Endothelial cell of umbilical vein (primary cell): Measurements from ENCODE around the gene TEX55. TPM values are rescaled to one million over a fixed set of nuclear protein-coding genes. Genes with fewer than 3 reads are reported as not detected.

Source experiments
- BruUV-seq: library from RNA; stranded (reverse); fragments of 400-500 nt; replicated peaks from 2 replicates; lab custom pipeline; 2021; lab: Mats Ljungman, UMichigan
- CTCF ChIA-PET: fragments of 300-600, 350-600 bp; sonication (Branson Sonifier 250); formaldehyde crosslinking; loops from one replicate; lab custom pipeline; 2021; ENCODE audit warnings: antibody characterized with exemption, inconsistent platforms; lab: Charles Lee
- POLR2A ChIA-PET: fragments of 300-600, 350-600 bp; sonication (Branson Sonifier 250); formaldehyde crosslinking; loops from one replicate; lab custom pipeline; 2021; ENCODE audit warnings: antibody characterized with exemption, inconsistent platforms; lab: Charles Lee
- DNase-seq: peaks from one replicate; pipeline ENCODE4 v3.0.0-alpha.2; 2011; ENCODE audit warnings: low read depth, low spot score
- FAIRE-seq: peaks from 2 replicates; lab custom pipeline; 2011; peaks lifted over from hg19 to GRCh38; lab: Jason Lieb, UNC
- H2AFZ ChIP-seq: 2 replicates; pipeline ENCODE4 v1.6.0; 2012; ENCODE audit warnings: low read depth, low read length, control low read depth, inconsistent platforms
- H3K27ac ChIP-seq: 2 replicates; pipeline ENCODE4 v1.5.1; 2011; ENCODE audit warnings: low read depth, mild to moderate bottlenecking, control low read depth, low read length, moderate library complexity; ENCODE audit not compliant: insufficient read depth
- H3K27me3 ChIP-seq, 2 experiments: 2 replicates each; pipeline versions ENCODE4 v1.6.0 to v1.6.1; 2011; ENCODE audit warnings: low read length in 2 of 2, mixed read lengths in 1 of 2; ENCODE audit not compliant: control insufficient read depth in 2 of 2, insufficient read depth in 2 of 2
- H3K36me3 ChIP-seq, 2 experiments: 2 replicates in 1 of 2; 3 replicates in 1 of 2; pipeline ENCODE4 v1.5.1; 2011; ENCODE audit warnings: low read length in 2 of 2, mild to moderate bottlenecking in 1 of 2, moderate library complexity in 1 of 2; ENCODE audit not compliant: control insufficient read depth in 2 of 2, insufficient read depth in 2 of 2; ENCODE audit errors: extremely low read depth in 1 of 2
- H3K4me1 ChIP-seq: 3 replicates; pipeline ENCODE4 v1.5.1; 2011; ENCODE audit warnings: mild to moderate bottlenecking, low read length; ENCODE audit not compliant: control insufficient read depth, insufficient read depth; ENCODE audit errors: extremely low read depth
- H3K4me2 ChIP-seq: 2 replicates; pipeline ENCODE4 v1.6.1; 2011; ENCODE audit warnings: low read length, control low read depth, mixed read lengths; ENCODE audit not compliant: insufficient read depth
- H3K4me3 ChIP-seq, 3 experiments: fragments of 200-600 bp in 1 of 3; sonication (generic), shearing (Covaris generic) in 1 of 3; replicated peaks in 1 of 3; 2 replicates each; pipeline ENCODE4 v1.5.1; 2011 to 2016; ENCODE audit warnings: control low read depth in 3 of 3, low read length in 3 of 3, mild to moderate bottlenecking in 2 of 3, inconsistent platforms in 1 of 3, low read depth in 1 of 3, moderate library complexity in 1 of 3; ENCODE audit not compliant: insufficient read depth in 1 of 3
- H3K79me2 ChIP-seq: 2 replicates; pipeline ENCODE4 v1.6.0; 2012; ENCODE audit warnings: low read length, inconsistent platforms; ENCODE audit not compliant: control insufficient read depth, insufficient read depth
- H3K9ac ChIP-seq: replicated peaks from 2 replicates; pipeline ENCODE3; 2011; ENCODE audit warnings: low read length, control low read depth; ENCODE audit not compliant: insufficient read depth; ENCODE audit errors: extremely low read depth
- H3K9me1 ChIP-seq: replicated peaks from 3 replicates; pipeline ENCODE4 v1.6.0; 2011; ENCODE audit warnings: mild to moderate bottlenecking, low read length; ENCODE audit not compliant: control insufficient read depth, insufficient read depth; ENCODE audit errors: extremely low read depth
- H3K9me3 ChIP-seq: replicated peaks from 2 replicates; pipeline ENCODE4 v1.5.1; 2012; ENCODE audit warnings: low read length, inconsistent platforms; ENCODE audit not compliant: control insufficient read depth, insufficient read depth
- H4K20me1 ChIP-seq: replicated peaks from 2 replicates; pipeline ENCODE3; 2011; ENCODE audit warnings: mild to moderate bottlenecking, low read length; ENCODE audit not compliant: control insufficient read depth, insufficient read depth; ENCODE audit errors: extremely low read depth
- CTCF ChIP-seq, 2 donors: IDR thresholded peaks; 1 replicate in 1 of 2; 2 replicates in 1 of 2; pipeline ENCODE4 v1.5.1; 2011; ENCODE audit warnings: low read length in 2 of 2, mild to moderate bottlenecking in 2 of 2, moderate library complexity in 2 of 2, control low read depth in 1 of 2, inconsistent platforms in 1 of 2, low read depth in 1 of 2; ENCODE audit not compliant: insufficient read depth in 1 of 2; ENCODE audit errors: extremely low read depth in 1 of 2
- FOS ChIP-seq: IDR thresholded peaks from 2 replicates; pipeline ENCODE4 v1.6.1; 2011; ENCODE audit warnings: mild to moderate bottlenecking, low read length, moderate library complexity, borderline replicate concordance; ENCODE audit not compliant: insufficient read depth
- GATA2 ChIP-seq: IDR thresholded peaks from 2 replicates; pipeline ENCODE4 v1.7.0; 2011; ENCODE audit warnings: low read depth, mild to moderate bottlenecking, moderate library complexity, mixed read lengths, low read length; ENCODE audit not compliant: insufficient read length, insufficient read depth
- JUN ChIP-seq: IDR thresholded peaks from 2 replicates; pipeline ENCODE4 v1.6.1; 2011; ENCODE audit warnings: borderline replicate concordance, low read depth; ENCODE audit not compliant: insufficient read length, insufficient read depth
- MYC ChIP-seq: IDR thresholded peaks from one replicate; pipeline ENCODE4 v1.6.1; 2011; ENCODE audit warnings: mild to moderate bottlenecking, low read depth, low read length
- POLR2A ChIP-seq: IDR thresholded peaks from 2 replicates; pipeline ENCODE4 v1.6.1; 2012; ENCODE audit warnings: low read depth, mild to moderate bottlenecking, control low read depth, low read length
- POLR2AphosphoS5 ChIP-seq: IDR thresholded peaks from 2 replicates; pipeline ENCODE4 v1.6.1; 2012; ENCODE audit warnings: low read depth, mild to moderate bottlenecking, control low read depth, low read length, moderate library complexity; ENCODE audit not compliant: insufficient read depth
- dilution Hi-C: fragments of 300-500 bp; cut with MboI; formaldehyde crosslinking; loops from one replicate; pipeline ENCODE4 v1.15.0; 2019; ENCODE audit warnings: low sequenced_read_pairs; ENCODE audit not compliant: extremely low pct_ligation_motif_present
- intact Hi-C: fragments of 100-400 bp; cut with micrococcal nuclease; formaldehyde crosslinking; loops from one replicate; pipeline ENCODE4 v1.10.0; 2022
- polyA plus RNA-seq, 4 experiments: library from polyadenylated mRNA; depleted of rRNA in 3 of 4; stranded (reverse) in 3 of 4; unstranded in 1 of 4; fragments of >200 nt; gene quantifications; 2 replicates each; pipeline versions ENCODE4 v1.2.1 to v1.2.3, GENCODE V29; 2011 to 2012; ENCODE audit warnings: missing spikeins in 1 of 4
- total RNA-seq: library from RNA; stranded (reverse); gene quantifications from 2 replicates; pipeline ENCODE4 v1.2.3, GENCODE V29; 2021

Gene TEX55
- total and polyA plus RNA-seq, 2 donors (not counting 3 experiments of a cell fraction or from before 2014, with no cell fraction given): not detected

GRCh38 chr3:119181765-119182164 lies 35.8 kb downstream of the TEX55 start:
- no peaks in the 10 kb centered on the region for H3K4me1 ChIP-seq
- H3K9me1 ChIP-seq: no peaks in the 10 kb centered on the region
- ChIA-PET POLR2A (no interaction called here), CTCF (no interaction called here)
- dilution Hi-C loops: no loop called here
- no peaks in the 10 kb centered on the region for H4K20me1 ChIP-seq
- TF ChIP-seq CTCF (IDR thresholded peaks at IDR 0.05; ENCODE audit: extremely low read depth in 1 of 2, insufficient read depth in 1 of 2, low read depth in 1 of 2, low read length in 2 of 2) (no peak), FOS (no peak), MYC (no peak), POLR2AphosphoS5 (no peak), JUN (no peak), GATA2 (no peak), POLR2A (no peak)
- H3K9me3 ChIP-seq: no peaks in the 10 kb centered on the region
- no peak for DNase-seq
- no peaks in the 10 kb centered on the region for H3K79me2 ChIP-seq
- no peak overlapping the region for H3K4me2 ChIP-seq
- FAIRE-seq: no peak
- H2AFZ ChIP-seq: no peak overlapping the region
- peaks cover 2% of the 10 kb centered on the region in 2 experiments for H3K27me3 ChIP-seq
- intact Hi-C loops: no loop called here
- BruUV-seq: no TSS peak
- no peak overlapping the region for H3K9ac ChIP-seq
- H3K27ac ChIP-seq: no peak overlapping the region
- H3K36me3 ChIP-seq: no peaks in the 10 kb centered on the region
- no peak overlapping the region for H3K4me3 ChIP-seq
